IPS-15b (cell line): ENCODE data around the gene EIF2A.
"Not testable (repeated sequence)": the region's sequence is repeated elsewhere in the genome, so short reads cannot be mapped to it uniquely, and the experiment has no call there.

Source experiments
- H3K27me3 ChIP-seq: one replicate; pipeline ENCODE4 v1.6.1; 2013; ENCODE audit warnings: low read length; ENCODE audit not compliant: control insufficient read depth, insufficient read depth
- H3K36me3 ChIP-seq: one replicate; pipeline ENCODE4 v1.6.1; 2013; ENCODE audit warnings: low read length; ENCODE audit not compliant: control insufficient read depth, insufficient read depth
- H3K4me1 ChIP-seq: one replicate; pipeline ENCODE4 v1.6.1; 2013; ENCODE audit warnings: mild to moderate bottlenecking, low read length; ENCODE audit not compliant: control insufficient read depth, insufficient read depth
- H3K4me3 ChIP-seq: one replicate; pipeline ENCODE4 v1.5.1; 2013; ENCODE audit warnings: low read depth, low read length
- H3K9ac ChIP-seq: one replicate; pipeline ENCODE4 v1.6.1; 2013; ENCODE audit warnings: low read depth, mild to moderate bottlenecking, low read length
- H3K9me3 ChIP-seq: one replicate; pipeline ENCODE4 v1.6.1; 2013; ENCODE audit warnings: mild to moderate bottlenecking, low read length; ENCODE audit not compliant: control insufficient read depth, insufficient read depth

EIF2A gene

DNA sequence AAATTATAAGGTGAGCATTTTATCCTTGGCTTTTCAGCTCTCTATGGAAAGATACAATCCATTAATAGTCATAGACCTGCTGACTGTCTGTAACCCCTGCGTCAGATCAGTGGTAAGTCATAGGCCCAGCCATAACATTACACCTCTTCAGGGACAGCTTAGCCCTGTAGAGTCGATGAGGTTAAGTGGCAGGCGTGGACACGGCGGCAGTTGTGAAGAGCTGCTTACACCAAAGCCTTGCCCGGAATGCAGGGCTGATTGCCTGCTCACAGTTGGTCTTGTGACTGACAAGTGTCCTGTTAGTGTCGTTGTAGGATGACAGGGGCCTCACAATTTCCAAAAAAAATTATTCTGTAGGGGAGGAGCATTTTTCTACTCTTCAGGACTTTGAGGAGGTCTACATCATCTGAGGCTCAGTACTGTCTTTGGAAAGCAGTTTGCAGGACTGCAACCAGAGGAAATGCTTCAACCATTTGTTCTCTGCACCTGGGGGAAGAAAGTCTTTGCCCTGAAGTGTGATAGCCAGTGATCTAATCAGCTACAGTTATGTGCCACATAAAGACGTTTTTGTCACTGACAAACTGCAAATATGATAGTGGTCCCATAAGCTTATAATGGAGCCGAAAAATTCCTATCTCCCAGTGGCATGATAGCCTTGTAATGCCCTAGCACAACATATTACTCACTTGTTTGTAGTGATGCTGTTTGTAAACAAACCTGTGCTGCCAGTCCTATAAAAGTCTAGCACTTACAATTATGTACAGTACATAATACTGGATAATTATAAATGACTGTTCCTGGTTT lies 41.6 kb downstream of the EIF2A start:
- no peaks in the 10 kb centered on the region for H3K4me1 ChIP-seq
- no peaks in the 10 kb centered on the region for H3K36me3 ChIP-seq
- H3K9ac ChIP-seq = no peak overlapping the region
- no peaks in the 10 kb centered on the region for H3K9me3 ChIP-seq
- H3K27me3 ChIP-seq = no peaks in the 10 kb centered on the region
- no peak overlapping the region for H3K4me3 ChIP-seq

- Histone ChIP-seq H3K36me3 (no peaks in the 10 kb centered on the region), H3K9me3 (no peaks in the 10 kb centered on the region), H3K4me1 (no peaks in the 10 kb centered on the region), H3K9ac (no peak overlapping the region), H3K27me3 (no peaks in the 10 kb centered on the region), H3K4me3 (no peak overlapping the region)
Measured at GRCh38 chr3:150589759-150590158, 43.2 kb downstream of the EIF2A start.

DNA sequence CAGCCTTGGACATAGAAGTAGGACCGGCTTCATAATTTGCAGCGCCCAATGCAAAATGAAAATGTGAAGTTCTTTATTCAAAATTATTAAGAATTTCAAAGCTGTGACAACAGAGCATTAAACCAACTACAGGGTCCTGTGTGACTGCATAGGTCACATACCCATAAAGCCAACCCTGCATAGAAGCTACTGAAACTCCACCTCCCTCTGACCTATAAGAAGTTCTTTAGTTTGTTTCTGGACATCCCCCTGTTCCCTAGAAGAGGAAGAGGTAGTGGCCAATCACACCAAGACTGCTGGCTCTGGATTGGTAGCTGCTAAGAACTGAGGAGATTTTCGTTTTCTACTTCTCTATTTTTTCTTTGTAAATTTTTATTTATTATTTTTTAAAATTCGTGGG lies 47.6 kb downstream of the EIF2A start:
- Histone ChIP-seq H3K9me3 (no peaks in the 10 kb centered on the region), H3K4me1 (peaks cover 3% of the 10 kb centered on the region), H3K36me3 (no peaks in the 10 kb centered on the region), H3K9ac (no peak overlapping the region), H3K27me3 (no peaks in the 10 kb centered on the region), H3K4me3 (no peak overlapping the region)

GRCh38 chr3:150597646-150598045 lies 51.1 kb downstream of the EIF2A start:
- Histone ChIP-seq H3K4me1 (peaks cover 12% of the 10 kb centered on the region), H3K4me3 (no peak overlapping the region), H3K9ac (no peak overlapping the region), H3K9me3 (no peaks in the 10 kb centered on the region), H3K36me3 (no peaks in the 10 kb centered on the region), H3K27me3 (no peaks in the 10 kb centered on the region)

DNA sequence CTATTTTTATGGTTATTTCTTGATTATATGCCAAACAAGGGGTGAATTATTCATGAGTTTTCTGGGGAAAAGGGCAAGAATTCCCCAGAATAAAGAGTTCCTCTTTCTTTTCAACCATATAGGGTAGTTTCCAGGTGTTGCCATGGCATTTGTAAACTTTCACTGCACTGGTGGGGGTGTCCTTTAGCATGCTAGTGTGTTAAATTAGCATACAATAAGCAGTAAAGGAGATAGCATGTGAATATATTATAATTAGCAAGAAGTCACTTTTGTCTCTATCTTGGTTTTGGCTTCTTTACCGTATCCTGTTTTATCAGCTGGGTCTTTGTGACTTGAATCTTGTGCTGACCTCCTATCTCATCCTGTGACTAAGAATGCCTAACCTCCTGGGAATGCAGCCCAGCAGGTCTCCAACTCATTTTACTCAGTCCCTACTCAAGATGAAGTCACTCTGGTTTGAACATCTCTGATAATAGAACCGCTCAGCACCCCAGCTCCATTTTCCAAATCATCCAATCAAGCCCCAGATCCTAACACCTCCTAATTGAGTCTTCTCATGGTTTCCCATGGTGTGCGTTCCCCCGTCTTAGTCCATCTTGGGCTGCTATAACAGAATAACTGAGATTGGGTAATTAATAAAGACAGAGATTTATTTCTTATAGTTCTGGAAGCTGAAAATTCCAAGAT lies 53.2 kb downstream of the EIF2A start:
- Histone ChIP-seq H3K4me3 (peak overlapping the region; percentile 9), H3K27me3 (no peaks in the 10 kb centered on the region), H3K36me3 (no peaks in the 10 kb centered on the region), H3K9me3 (no peaks in the 10 kb centered on the region), H3K4me1 (peaks cover 12% of the 10 kb centered on the region), H3K9ac (no peak overlapping the region)

DNA sequence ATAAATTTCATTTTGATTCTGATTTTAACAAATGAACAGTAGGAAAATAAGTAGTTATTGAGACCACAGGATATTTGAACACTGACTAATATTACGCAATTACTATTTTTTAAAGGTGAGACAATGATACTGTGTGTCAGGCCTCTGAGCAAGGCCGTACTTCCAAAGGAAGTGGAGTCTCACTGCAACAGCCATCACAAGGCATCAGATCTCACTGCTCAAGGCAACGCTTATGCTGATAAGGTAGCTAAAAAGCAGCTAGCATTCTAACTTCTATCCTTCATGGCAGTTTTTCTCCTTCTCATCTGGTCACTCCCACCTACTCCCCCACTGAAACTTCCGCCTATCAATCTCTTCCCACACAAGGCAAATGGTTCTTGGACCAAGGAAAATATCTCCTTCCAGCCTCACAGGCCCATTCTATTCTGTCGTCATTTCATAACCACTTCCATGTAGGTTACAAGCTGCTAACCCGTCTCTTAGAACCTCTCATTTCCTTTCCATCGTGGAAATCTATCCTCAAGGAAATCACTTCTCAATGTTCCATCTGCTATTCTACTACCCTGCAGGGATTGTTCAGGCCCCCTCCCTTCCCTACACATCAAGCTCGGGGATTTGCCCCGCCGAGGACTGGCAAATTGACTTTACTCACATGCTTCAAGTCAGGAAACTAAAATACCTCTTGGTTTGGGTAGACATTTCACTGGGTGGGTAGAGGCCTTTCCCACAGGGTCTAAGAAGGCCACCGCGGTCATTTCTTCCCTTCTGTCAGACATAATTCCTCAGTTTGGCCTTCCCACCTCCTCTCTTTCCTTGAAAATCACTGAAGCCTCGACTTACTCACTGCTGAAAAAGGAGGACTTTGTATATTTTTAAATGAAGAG lies 54.3 kb downstream of the EIF2A start:
- Histone ChIP-seq H3K4me3 (peak overlapping the region; percentile 9), H3K4me1 (peaks cover 15% of the 10 kb centered on the region)
- H3K36me3 ChIP-seq, H3K27me3 ChIP-seq, H3K9me3 ChIP-seq, H3K9ac ChIP-seq: not testable (repeated sequence)

DNA sequence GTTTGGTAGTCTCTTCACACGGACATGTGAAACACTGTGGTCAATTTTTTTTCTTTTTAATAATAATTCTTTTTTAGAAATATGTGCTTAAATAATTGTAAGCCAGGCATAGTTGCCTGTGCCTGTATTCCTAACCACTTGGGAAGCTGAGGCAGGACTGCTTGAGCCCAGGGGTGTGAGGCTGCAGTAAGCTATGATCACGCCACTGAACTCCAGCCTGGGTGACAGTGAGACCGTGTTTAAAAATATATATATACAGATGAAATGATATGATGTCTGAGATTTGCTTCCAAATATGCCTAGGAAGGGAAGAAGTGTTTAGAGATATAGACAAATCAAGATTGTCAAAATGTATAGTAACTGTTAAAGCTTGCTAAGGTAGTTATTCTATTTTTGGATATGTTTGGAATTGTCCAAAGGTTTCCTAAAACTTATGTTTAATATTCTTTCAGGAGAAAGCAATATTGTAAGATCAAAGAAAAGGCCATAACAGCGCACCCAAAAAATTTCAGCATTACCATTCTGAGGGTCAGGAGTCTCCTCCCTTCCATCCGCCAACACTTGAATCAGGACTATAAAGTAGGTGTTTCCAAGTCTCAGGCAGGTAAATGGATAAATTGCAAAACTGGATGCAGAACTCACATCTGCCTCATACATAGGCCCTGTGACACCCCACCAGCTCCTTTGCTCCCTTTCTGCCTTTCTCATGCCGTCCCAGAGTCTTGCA lies 56.0 kb downstream of the EIF2A start:
- peak overlapping the region; percentile 66 for H3K4me3 ChIP-seq
- H3K4me1 ChIP-seq = peaks cover 24% of the 10 kb centered on the region
- H3K9me3 ChIP-seq = no peaks in the 10 kb centered on the region
- peak overlapping the region; percentile 55 for H3K9ac ChIP-seq
- H3K36me3 ChIP-seq = no peaks in the 10 kb centered on the region
- no peaks in the 10 kb centered on the region for H3K27me3 ChIP-seq

GRCh38 chr3:150603153-150603979 lies 56.8 kb downstream of the EIF2A start, which contains the start of gene SELENOT:
Gene SELENOT, plus strand, starts transcription at chr3:150603321. Its CDS starts 42 bp downstream, at chr3:150603363.
- Histone ChIP-seq H3K9me3 (no peaks in the 10 kb centered on the region), H3K9ac (peak within 1 kb of the TSS; percentile 71), H3K4me1 (peaks cover 28% of the 10 kb centered on the region), H3K4me3 (peak within 1 kb of the TSS; percentile 66), H3K27me3 (no peaks in the 10 kb centered on the region), H3K36me3 (no peaks in the 10 kb centered on the region)

GRCh38 chr3:150603980-150604319 lies 57.4 kb downstream of the EIF2A start:
- Histone ChIP-seq H3K9me3 (no peaks in the 10 kb centered on the region), H3K9ac (peak overlapping the region; percentile 71), H3K27me3 (no peaks in the 10 kb centered on the region), H3K4me1 (peaks cover 26% of the 10 kb centered on the region), H3K4me3 (peak overlapping the region; percentile 66), H3K36me3 (no peaks in the 10 kb centered on the region)

DNA sequence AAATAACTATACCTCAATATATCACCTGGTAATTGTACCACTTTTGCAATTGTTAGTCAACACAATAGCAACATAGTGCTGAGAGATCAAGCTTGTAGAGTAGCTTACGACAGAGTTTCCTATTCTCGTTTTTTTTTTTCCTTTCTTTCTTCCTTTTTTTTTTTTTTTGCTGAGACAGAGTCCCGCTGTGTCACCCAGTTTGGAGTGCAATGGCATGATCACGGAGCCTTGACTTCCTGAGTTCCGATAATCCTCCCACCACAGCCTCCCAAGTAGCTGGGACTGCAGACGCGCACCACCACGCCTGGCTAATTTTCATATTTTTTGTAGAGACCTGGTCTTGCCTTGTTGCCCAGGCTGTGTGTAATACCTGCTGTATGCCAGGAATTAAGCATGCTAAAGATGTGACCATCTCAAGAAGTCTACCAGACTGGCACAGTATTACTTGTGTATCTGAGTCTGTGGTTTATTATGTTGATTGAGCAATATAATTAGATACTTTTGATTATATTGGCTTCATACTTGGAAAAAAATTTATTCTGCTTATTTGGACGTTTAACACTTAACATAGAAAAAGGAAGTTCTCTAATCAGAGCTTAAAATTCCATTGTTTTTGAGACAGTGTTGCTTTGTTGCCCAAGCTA lies 59.5 kb downstream of the EIF2A start:
- H3K36me3 ChIP-seq = no peaks in the 10 kb centered on the region
- H3K27me3 ChIP-seq = no peaks in the 10 kb centered on the region
- H3K9ac ChIP-seq = no peak overlapping the region
- H3K4me3 ChIP-seq = peak overlapping the region; percentile 2
- no peaks in the 10 kb centered on the region for H3K9me3 ChIP-seq
- H3K4me1 ChIP-seq = peaks cover 19% of the 10 kb centered on the region
